ENCODE measurements around the gene SYT13. TPM values are rescaled to one million over a fixed set of nuclear protein-coding genes. Genes with fewer than 3 reads are reported as not detected.

SYT13 gene
- total and polyA plus RNA-seq, 10 of the 15 experiments (the other 5 are each of a cell fraction or from before 2014, with no cell fraction given): not detected

GRCh38 chr11:45226901-45227300 is 59.2 kb downstream of the SYT13 start:
- DNase-seq (ENCODE audit: low read depth, low spot score) (no peak), ATAC-seq (no peak), FAIRE-seq (no peak)
- Histone ChIP-seq H3K36me3 (ENCODE audit: control insufficient read depth in 2 of 2, insufficient read depth in 2 of 2, low read length in 1 of 2) (no peaks in the 10 kb centered on the region; a peak in 1 of 4 replicates), H3K27ac (ENCODE audit: control insufficient read depth, insufficient read depth) (no peak overlapping the region), H3K9ac (ENCODE audit: control insufficient read depth, insufficient read depth, low read length) (no peak overlapping the region), H3K27me3 (replicated peaks in 1 of 2; ENCODE audit: control insufficient read depth in 2 of 2, insufficient read depth in 2 of 2, low read length in 1 of 2) (no peaks in the 10 kb centered on the region), H3K4me2 (ENCODE audit: control insufficient read depth, insufficient read depth) (no peak overlapping the region), H2AFZ (ENCODE audit: control insufficient read depth, low read depth, low read length) (no peak overlapping the region), H3K4me1 (ENCODE audit: control insufficient read depth, insufficient read depth, low read length) (no peaks in the 10 kb centered on the region), H3K4me3 (no peak overlapping the region), H4K20me1 (ENCODE audit: control insufficient read depth, insufficient read depth) (no peaks in the 10 kb centered on the region), H3K79me2 (ENCODE audit: control insufficient read depth, insufficient read depth, low read length) (no peaks in the 10 kb centered on the region), H3K9me3 (replicated peaks; ENCODE audit: control insufficient read depth, insufficient read depth, low read length) (no peaks in the 10 kb centered on the region)
- TF ChIP-seq ELK1 (IDR thresholded peaks at IDR 0.05; ENCODE audit: low read depth, low read length) (no peak), ATF3 (IDR thresholded peaks at IDR 0.05; ENCODE audit: borderline replicate concordance, extremely low read depth, low read depth, low read length) (no peak), NR2C1 (IDR thresholded peaks at IDR 0.05) (no peak), ZNF274 (IDR thresholded peaks at IDR 0.05; ENCODE audit: insufficient read depth, insufficient read length) (no peak), GABPA (IDR thresholded peaks at IDR 0.05; ENCODE audit: low read depth) (no peak), TBL1XR1 (IDR thresholded peaks at IDR 0.05; ENCODE audit: low read depth, low read length) (no peak), ZNF24 (IDR thresholded peaks at IDR 0.05) (no peak), CTCF (IDR thresholded peaks at IDR 0.05 in 2 of 3, conservative IDR thresholded peaks at IDR 0.05 in 1 of 3; ENCODE audit: control insufficient read depth in 2 of 3, extremely low read depth in 1 of 3, insufficient read depth in 1 of 3, low read depth in 3 of 3, low read length in 3 of 3) (no peak), EP300 (IDR thresholded peaks at IDR 0.05; ENCODE audit: borderline replicate concordance in 1 of 2, control insufficient read depth in 1 of 2, low read depth in 2 of 2, low read length in 2 of 2) (no peak)
- in situ Hi-C loops (cut with MboI): no loop called here
- RAD21 ChIA-PET (ENCODE audit: unreplicated experiment): no interaction called here
- intact Hi-C loops (cut with micrococcal nuclease; ENCODE audit: unreplicated experiment): no loop called here
- SMC1A ChIA-PET (ENCODE audit: uncharacterized antibody, unreplicated experiment): no interaction called here
- WGBS (ENCODE audit: insufficient coverage, insufficient replicate concordance, low lambda C conversion rate, missing lambda C conversion rate): 76% methylated on average over 21 of the region's 21 CpGs
- no TSS peak for BruUV-seq (replicated peaks)
- CTCF ChIA-PET: no interaction called here
- POLR2A ChIA-PET: no interaction called here

Data from GM12878 (cell line).